ENCODE results near the gene HERC3.

HERC3 gene

GRCh38 chr4:88722828-88723227 lies 130.5 kb downstream of the HERC3 start:
- DNase-seq: no peak

GRCh38 chr4:88724406-88724805 lies 132.1 kb downstream of the HERC3 start:
- DNase-seq: no peak

GRCh38 chr4:88725143-88725542 lies 132.9 kb downstream of the HERC3 start:
- no peak for DNase-seq

DNA sequence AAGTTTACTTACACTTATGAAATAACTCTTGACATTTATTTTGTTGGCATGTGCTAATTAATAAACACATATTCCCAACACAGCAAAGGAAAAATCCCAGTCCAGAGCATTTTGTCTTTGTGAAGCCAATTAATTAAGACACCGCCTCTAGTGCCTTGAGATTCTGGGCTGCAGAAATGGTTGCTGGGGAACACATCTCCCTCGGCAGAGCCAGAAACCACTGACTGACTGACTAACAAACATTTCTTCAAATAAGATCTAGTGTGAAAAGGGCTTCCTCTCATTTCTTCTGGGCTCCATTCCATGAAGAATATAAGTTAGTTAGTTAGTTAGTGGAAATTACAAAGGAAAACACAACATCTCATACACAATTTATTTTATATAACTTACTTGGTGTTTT lies 133.7 kb downstream of the HERC3 start:
- DNase-seq: no peak

GRCh38 chr4:88728146-88728545 lies 135.9 kb downstream of the HERC3 start:
- no peak for DNase-seq

DNA sequence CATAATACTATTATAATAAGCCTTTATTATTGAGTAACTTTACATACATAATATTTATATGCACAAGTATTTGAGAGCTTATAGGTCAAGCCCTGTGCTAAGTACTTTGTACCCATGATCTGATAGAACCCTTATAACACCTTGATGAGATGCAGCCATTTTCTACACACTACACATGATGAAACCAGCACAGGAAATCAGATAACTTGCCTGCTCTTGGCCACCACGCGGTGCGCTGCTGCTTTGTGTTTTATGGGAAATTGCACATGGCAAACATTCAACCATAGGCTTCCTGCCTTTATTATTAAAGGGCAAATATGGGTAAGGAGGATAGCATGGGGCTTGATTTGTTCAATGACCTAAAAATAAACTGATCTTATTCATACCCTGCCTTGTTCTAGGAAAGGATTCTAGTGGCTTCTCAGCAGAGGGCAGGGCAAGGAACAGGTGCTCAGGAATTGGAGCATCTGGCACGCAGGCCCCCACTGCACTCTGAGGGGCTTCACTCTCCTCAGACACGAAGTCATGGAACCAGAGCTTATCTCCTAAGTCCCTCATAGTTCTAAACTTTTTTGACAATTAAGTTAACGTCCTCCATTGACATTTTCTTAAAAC lies 137.0 kb downstream of the HERC3 start:
- no peak for DNase-seq

DNA sequence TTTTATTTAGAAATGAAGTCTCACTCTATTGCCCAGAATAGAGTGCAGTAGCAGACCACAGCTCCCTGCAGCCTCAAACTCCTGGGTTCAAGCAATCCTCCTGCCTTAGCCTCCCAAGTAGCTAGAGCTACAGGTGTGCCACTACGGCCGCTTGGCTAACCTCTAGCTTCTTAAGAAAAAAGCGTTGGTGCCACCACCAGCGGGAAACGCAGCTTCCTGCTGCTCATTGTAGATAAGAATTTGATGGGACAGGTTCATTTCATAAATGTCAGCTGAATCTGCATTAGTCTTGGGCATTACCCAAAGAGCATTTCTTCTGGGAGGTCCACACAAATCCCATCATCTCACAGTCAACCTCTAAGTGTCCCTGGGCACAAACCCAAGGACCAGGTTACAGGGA lies 138.5 kb downstream of the HERC3 start:
- DNase-seq: no peak

DNA sequence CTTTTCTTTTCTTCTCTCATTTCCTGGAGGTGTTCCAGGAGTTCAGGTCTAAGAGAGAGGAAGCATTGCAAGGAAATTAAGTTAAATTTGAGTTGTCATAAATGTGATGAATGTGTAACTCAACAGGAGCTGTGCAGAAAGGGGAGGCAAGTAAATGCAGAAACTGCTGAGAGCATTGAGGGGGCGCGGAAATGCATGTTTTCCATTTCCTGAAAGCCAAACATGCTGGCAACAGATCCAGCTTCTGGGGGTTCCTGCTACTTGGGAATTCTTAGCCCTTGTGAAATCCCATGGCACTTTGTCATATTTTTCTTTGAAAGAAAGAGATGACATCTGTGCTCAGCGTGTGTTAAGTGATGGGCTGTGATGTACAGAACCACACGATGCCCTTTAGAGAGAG lies 139.1 kb downstream of the HERC3 start:
- DNase-seq: no peak

DNA sequence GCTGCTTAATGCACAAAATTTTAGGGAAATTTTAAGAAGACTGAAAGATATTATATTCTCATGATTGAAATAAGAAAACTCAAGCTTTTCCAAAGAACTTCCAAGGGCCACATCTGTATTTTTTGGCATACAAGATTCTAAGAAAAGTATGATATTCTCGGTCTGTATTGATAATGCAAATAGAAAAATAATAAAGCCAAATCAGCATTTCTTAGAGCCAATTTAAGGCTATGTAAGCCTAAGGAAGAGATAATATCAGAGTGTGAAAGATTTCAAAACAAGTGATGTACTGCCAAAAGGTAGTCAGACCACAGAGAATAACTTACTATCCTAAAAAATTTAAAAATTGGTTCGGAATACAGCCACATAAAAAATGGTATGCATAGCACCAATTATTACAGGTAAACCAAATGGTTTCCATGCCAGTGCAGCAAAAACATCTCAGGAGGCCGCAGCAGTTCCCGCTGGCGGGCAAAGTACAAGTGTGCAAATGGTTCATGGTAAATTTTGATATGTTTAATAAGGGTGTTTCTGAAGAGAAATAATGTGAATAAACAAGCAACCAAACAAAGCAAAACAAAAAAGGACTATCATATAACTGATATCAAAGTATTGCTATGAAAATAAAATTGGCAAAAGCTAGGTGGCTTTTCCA lies 140.6 kb downstream of the HERC3 start:
- DNase-seq: no peak

DNA sequence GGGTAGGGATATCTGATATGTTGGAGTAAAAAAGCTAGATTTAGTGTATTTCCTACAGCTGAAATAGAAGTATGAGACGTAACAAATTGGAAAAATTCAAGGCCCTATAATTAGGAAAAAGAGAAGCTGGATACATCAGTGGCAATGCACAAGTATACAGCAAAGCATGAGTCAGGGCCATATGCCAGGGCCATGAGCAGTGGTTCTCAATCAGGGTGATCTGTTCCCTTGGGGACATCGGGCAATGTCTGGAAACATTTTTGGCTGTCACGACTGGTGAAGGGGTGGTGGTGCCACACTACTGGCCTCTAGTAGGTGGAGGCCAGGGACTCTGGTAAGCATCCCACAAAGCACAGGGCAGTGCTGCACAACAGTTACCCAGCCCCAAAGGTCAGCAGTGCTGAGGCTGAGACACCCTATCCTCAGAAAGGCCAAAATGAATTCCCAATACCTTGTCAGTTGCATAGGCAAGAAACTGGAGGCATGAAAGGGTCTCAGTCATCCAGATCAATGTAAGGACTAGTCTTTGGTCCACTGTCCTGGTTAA lies 142.2 kb downstream of the HERC3 start:
- DNase-seq: no peak

GRCh38 chr4:88735564-88735963 lies 143.3 kb downstream of the HERC3 start:
- no peak for DNase-seq

GRCh38 chr4:88736264-88736663 lies 144.0 kb downstream of the HERC3 start:
- DNase-seq: no peak

GRCh38 chr4:88737307-88737941 lies 145.1 kb downstream of the HERC3 start:
- DNase-seq: peak; percentile 87

DNA sequence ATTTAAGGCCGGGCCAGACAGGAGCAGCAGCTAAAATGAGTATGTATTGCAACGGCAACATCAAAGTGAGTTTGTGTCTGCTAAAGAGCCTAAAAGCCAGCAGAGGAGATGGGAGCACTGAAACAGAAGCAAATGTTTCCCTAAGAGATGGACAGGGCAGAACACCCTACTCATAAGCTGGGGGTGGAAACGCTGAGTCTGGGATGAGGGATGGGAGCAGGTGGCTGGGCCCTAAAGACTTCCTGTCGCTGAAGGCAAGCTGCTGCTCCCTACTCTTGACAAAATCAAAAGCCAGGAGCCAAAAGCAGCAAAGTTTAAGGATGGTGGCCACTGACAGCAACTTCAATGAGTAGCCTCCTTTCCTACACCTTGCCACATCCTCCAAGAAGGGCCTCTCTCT lies 145.9 kb downstream of the HERC3 start:
- no peak for DNase-seq

DNA sequence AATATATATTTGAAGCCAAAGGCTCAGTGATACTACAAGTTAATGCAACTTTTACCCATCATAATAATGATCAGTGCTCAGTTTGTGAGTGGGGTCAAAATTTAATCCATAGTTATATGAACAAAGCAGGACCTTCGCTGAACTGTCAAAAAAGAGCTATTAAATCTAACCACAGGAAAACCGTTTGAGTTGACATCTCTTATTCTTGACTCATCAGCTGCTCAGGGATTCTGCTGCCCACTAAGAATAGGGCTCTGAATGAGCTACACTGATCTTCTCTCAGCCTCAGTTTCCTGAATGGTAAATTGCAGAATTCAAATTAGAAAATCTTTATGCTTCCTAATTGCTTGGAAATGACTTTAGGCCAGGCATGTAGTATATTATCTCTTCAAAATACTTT lies 150.3 kb downstream of the HERC3 start:
- DNase-seq: no peak

DNA sequence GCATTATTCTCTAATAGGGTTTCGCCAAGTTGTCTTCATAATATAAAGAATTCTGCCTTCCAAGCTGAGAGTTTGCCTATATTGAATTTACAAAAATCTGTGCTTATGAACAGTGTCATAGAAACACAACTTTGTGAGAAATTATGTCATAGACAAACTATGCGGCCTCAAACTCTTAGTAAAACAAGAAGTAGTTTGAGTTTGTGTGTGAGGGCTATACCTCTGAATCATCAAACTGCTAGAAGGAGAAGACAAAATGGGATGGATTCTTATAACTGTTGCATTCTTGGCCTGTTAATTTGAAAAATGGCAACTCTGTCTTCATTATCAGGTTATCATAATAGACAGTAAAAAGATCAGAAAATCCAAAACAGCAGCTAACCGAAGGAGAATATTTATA lies 151.4 kb downstream of the HERC3 start:
- DNase-seq: no peak

DNA sequence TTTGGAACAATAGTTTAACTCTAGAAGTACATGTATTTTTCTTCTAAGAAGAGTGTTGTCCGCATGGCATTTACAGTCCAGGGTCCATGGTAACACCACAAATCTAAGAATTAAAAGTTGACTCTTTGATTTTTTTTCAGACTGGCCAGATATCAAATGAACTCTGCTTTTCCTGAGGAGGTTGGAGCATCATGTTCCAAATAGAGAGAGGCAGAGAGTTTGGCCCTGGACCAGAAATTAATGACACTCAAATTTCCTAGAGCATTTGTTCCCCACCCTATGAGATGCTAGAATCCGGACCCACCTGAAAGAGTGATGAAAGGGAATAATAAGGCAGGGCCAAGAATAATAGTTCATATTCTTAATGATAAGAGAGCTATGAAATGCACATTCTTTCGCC lies 152.3 kb downstream of the HERC3 start:
- DNase-seq: peak; percentile 20

DNA sequence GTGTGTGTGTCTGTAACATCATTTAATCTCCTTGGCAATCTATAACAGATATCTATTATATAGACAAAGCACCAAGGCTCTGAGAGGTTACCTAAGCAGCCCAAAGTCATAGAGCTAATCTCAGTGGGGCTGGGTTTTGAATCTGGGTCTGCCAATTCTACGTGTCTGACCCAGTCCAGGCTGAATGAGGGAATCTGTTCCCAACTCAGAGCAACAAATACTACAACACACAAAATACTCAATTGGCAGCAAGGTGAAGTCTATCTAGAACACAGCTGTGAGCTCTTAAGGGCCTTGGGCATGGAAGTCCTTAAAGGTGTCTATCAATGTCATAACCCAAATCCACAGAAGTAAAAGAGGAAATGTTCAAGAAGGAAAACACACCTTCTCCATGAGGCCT lies 152.9 kb downstream of the HERC3 start:
- DNase-seq: no peak

DNA sequence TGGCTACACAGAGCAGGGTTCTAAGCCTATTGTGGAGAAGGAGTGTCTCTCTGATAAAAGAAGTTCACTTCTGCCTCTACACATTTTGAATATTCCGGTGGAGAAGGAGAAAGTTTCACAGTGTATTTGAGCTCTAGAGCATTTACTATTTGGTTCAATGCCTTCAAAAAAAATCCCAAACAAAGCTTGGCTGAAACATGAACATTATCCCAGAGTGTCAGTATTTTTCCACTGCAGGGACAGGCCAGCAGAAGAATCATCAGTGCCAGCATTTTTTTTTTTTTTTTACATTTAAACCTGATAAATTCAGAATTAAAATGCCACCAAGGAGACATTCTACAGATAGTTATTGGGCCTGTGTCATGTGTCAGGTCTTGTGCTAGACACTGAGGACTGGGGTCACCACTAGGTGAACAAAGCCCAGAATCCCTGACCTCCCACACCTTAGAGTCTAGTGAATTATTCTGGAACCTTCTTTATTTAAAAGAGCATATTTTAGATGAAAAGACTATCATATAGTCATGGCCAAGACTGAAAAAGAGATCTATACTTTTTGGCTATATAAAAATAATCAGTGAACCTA lies 153.4 kb downstream of the HERC3 start:
- no peak for DNase-seq

- DNase-seq: no peak
Observed at GRCh38 chr4:88746206-88746605, 153.9 kb downstream of the HERC3 start.

DNA sequence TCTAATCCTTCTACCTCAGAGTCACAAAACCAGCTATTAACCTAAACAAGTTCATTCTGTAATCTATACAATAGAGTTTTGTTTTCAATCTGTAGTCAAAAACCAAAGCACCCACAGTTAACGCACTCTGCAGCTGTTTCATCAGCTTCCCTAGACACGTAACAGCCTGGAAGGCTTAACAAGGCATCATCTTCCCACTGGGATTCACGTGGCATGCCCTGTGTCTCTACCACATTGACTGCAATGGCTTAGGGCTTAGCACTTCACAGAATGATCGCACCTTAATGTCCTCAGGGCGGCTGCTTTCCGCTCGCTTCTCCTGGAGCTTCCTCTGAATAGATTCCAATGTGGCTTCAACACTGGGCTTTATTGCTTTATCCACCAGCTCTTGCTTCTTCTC lies 155.1 kb downstream of the HERC3 start:
- no peak for DNase-seq

GRCh38 chr4:88750369-88750768 lies 158.1 kb downstream of the HERC3 start:
- DNase-seq: no peak

- no peak for DNase-seq
Observed at GRCh38 chr4:88751258-88752075, 159.2 kb downstream of the HERC3 start.

Data from DMS79 treated with DMSO at 0.1 percent for 48 hours (cell line).